ENCODE measurements around the gene DPH7.

DNA sequence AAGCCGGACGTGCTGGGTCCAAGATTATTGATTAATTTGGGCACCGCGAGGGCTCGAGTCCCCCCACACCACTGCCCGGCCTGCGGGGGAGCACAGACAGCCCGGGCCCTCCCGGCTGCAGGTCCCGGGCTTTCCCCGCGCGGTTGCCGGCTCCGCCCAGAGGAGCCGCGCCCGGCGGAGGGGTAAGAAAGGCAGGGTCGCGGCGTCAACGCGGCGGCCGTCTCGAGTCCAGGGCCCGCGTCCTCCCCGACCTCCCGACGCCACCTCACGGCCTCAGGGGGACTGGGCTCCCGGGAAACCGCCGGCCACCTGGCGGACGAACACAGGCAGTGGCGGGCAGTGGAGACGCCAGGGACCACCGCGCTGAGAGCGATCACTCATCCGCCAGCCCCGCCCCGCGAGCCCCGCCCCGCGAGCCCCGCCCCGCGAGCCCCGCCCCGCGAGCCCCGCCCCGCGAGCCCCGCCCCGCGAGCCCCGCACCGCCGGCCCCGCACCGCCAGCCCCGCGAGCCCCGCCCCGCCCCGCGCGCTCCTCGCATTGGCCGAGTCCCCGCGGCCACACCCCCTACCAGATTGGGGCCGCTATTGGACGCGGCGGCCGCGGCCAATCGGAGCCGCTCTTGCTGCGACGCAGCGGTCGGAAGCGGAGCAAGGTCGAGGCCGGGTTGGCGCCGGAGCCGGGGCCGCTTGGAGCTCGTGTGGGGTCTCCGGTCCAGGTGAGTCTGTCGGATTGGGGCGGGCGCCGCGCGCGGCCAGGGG is 27.3 kb downstream of the DPH7 start, which contains the start of gene MRPL41:
- TF ChIP-seq EZH2 (IDR thresholded peaks at IDR 0.05; ENCODE audit: insufficient read depth, poor library complexity, severe bottlenecking) (no peak), EZH2phosphoT487 (IDR thresholded peaks at IDR 0.05; ENCODE audit: insufficient read depth, low read depth) (no peak)
